Activated CD8-positive, alpha-beta memory T cell treated with anti-CD3 and anti-CD28 coated beads, Interleukin-2, amount 50 U/mL, for 4 hours (primary cell): ENCODE results near the gene GCNT2.

ENCODE experiments used
- DNase-seq: peaks from one replicate; pipeline ENCODE4 v3.0.0-alpha.2; 2020

Gene GCNT2

DNA sequence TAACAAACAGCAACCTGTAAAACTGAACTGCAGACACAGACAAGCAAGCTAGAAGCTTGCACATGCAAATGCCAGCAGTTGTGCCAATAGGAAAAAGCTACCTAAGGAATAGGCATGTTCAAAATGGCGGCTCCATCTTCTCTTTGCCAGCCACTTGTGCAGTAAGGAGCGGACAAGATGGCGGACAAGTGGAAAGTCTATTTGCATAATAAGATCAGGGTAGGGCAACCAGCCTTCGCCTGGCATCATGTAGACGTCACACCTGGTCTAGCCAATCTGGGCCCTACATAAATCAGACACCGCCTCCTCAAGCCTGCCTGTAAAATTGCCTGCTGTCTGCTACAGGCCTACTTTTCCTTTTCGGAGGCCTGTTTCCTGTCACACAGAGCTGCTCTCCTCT, 155.3 kb downstream of the GCNT2 start:
- DNase-seq: no peak

DNA sequence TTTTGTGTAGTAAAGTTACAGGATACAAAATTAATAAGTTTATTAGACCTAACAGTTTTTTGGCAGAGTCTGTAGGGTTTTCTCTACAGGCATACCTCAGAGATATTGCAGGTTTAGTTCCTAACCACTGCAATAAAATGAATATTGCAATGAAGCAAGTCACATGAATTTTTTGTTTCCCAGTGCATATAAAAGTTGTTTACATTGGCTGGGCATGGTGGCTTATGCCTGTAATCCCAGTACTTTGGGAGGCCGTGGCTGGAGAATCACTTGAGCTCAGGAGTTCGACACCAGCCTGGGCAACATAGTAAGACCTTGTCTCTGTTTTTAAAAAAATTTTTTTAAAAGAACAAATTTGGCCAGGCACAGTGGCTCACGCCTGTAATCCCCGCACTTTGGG, 157.3 kb downstream of the GCNT2 start:
- no peak for DNase-seq
